Mammary epithelial cell (primary cell): ENCODE data around the gene PLSCR5.

ENCODE experiments used
- EZH2 ChIP-seq: IDR thresholded peaks from 2 replicates; pipeline ENCODE4 v1.6.1; 2012; ENCODE audit warnings: low read length, inconsistent platforms, borderline replicate concordance
- TF ChIP-seq, protein P1 (sequence below), 2 donors: IDR thresholded peaks in 1 of 2; conservative IDR thresholded peaks in 1 of 2; 2 replicates each; pipeline ENCODE4 v1.5.1; 2011 to 2012; ENCODE audit warnings: inconsistent platforms in 2 of 2, low read length in 2 of 2, mild to moderate bottlenecking in 2 of 2, control low read depth in 1 of 2, low read depth in 1 of 2; ENCODE audit not compliant: insufficient read depth in 1 of 2; ENCODE audit errors: extremely low read depth in 1 of 2

DNA sequence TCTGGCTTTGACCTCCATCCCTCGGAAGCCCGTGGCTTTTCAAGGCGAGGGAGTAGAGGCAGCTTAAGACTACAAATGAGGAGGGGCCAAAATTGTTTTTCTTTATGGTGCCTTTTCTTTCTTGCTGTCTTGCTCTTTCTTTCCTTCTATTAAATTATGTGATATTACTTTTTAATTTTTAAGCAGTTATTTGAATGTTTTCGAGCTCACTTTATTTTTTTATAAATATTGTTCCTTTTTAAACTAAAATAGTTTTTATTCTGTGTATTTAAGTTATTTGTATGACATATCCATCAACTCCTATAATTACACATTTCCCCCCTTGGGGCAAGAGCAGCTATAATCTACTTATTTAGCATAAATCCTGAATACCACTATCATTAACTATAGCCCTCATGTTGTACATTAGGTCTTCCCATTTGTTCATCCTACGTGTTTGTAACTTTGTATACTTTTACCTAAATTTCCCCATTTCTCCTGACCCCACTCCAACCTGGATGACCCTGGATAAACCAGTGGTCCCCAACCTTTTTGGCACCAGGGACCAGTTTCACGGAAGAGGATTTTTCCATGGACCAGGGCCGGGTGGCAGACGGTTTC lies 60.1 kb downstream of the PLSCR5 start:
- TF ChIP-seq, protein P1, sequence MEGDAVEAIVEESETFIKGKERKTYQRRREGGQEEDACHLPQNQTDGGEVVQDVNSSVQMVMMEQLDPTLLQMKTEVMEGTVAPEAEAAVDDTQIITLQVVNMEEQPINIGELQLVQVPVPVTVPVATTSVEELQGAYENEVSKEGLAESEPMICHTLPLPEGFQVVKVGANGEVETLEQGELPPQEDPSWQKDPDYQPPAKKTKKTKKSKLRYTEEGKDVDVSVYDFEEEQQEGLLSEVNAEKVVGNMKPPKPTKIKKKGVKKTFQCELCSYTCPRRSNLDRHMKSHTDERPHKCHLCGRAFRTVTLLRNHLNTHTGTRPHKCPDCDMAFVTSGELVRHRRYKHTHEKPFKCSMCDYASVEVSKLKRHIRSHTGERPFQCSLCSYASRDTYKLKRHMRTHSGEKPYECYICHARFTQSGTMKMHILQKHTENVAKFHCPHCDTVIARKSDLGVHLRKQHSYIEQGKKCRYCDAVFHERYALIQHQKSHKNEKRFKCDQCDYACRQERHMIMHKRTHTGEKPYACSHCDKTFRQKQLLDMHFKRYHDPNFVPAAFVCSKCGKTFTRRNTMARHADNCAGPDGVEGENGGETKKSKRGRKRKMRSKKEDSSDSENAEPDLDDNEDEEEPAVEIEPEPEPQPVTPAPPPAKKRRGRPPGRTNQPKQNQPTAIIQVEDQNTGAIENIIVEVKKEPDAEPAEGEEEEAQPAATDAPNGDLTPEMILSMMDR (conservative IDR thresholded peaks at IDR 0.05 in 1 of 2, IDR thresholded peaks at IDR 0.05 in 1 of 2; ENCODE audit: extremely low read depth in 1 of 2, insufficient read depth in 1 of 2, low read depth in 1 of 2, low read length in 2 of 2) = no peak
- no peak for TF ChIP-seq EZH2
